ENCODE data around the gene CWH43. TPM values are rescaled to one million over a fixed set of nuclear protein-coding genes. Genes with fewer than 3 reads are reported as not detected.

Gene CWH43
- total and polyA plus RNA-seq, 9 of the 15 experiments (the other 6 are each of a cell fraction or from before 2014, with no cell fraction given) = not detected

DNA sequence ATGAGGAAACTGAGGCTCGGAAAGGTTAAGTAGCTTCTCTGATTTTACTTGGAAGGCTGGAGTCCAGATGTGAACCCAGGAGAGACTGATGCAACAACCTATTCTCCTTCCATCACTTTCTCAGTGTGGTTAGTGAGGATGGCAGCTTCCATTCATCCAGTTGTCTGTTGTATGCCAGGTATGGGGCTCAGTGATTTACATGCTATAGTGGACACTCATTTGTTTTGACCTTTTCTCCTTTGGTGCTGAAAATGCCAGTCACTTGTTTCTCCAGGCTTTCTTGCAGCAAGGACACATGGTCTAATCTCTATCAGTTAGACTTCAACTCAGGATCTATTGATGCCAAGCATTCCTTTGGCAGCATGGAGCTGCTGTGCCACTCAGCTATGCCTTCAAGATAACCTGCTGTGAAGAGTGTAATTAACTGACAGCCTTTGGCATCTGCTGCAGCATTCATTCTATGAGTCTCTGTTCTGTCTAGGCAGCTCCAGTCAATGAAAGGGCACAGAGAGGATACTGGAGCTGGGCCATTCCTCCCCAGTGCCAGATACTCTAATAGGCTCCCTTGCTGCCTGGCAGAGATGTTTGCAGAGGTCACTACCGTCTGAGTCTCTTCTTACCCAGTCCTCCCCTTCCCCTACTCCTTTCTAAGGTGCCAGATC lies 11.0 kb upstream of the CWH43 start:
- CTCF ChIA-PET (ENCODE audit: low intra/inter-chr PET ratio) = no interaction called here

DNA sequence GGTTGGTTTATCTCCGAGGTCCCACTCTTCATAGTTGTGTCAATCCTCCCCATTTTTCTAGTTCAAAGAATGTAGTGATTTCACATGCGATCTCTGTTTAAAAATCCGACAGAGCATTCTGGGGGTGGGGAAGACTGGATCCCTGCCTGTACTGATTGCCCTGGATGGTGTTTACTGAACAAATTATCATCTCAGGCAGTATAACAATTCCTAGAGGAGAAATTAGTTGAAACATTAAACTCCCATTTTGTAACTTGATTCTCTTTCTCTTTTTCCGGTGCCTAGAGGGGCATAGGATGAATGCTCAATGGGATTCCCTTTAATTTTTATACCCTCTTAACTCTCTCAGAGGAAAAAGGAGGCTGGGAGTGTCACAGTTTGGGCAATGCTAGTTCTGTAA lies 10.0 kb upstream of the CWH43 start:
- intact Hi-C loops (cut with micrococcal nuclease) = no loop called here
- FAIRE-seq (no peak), DNase-seq (ENCODE audit: extremely low read depth in 1 of 4, low spot score in 3 of 4) (no peak), ATAC-seq (no peak)
- TF ChIP-seq, protein P1, sequence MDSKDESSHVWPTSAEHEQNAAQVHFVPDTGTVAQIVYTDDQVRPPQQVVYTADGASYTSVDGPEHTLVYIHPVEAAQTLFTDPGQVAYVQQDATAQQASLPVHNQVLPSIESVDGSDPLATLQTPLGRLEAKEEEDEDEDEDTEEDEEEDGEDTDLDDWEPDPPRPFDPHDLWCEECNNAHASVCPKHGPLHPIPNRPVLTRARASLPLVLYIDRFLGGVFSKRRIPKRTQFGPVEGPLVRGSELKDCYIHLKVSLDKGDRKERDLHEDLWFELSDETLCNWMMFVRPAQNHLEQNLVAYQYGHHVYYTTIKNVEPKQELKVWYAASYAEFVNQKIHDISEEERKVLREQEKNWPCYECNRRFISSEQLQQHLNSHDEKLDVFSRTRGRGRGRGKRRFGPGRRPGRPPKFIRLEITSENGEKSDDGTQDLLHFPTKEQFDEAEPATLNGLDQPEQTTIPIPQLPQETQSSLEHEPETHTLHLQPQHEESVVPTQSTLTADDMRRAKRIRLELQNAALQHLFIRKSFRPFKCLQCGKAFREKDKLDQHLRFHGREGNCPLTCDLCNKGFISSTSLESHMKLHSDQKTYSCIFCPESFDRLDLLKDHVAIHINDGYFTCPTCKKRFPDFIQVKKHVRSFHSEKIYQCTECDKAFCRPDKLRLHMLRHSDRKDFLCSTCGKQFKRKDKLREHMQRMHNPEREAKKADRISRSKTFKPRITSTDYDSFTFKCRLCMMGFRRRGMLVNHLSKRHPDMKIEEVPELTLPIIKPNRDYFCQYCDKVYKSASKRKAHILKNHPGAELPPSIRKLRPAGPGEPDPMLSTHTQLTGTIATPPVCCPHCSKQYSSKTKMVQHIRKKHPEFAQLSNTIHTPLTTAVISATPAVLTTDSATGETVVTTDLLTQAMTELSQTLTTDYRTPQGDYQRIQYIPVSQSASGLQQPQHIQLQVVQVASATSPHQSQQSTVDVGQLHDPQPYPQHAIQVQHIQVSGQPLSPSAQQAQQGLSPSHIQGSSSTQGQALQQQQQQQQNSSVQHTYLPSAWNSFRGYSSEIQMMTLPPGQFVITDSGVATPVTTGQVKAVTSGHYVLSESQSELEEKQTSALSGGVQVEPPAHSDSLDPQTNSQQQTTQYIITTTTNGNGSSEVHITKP (IDR thresholded peaks at IDR 0.05; ENCODE audit: partially characterized antibody) = no peak
- TF ChIP-seq TEAD2 (tag; IDR thresholded peaks at IDR 0.05) (no peak), PTRF (tag; IDR thresholded peaks at IDR 0.05) (no peak), ZC3H11A (IDR thresholded peaks at IDR 0.05; ENCODE audit: low read depth, low read length) (no peak), DLX4 (CRISPR knock-in tag; IDR thresholded peaks at IDR 0.05) (no peak), MTA1 (IDR thresholded peaks at IDR 0.05; ENCODE audit: borderline replicate concordance) (no peak)
- H3K4me2 ChIP-seq (ENCODE audit: insufficient read depth, low read length) = no peak overlapping the region
- no peaks in the 10 kb centered on the region for H4K20me1 ChIP-seq (replicated peaks; ENCODE audit: control insufficient read depth, insufficient read depth, low read length)
- H3K79me2 ChIP-seq (ENCODE audit: control insufficient read depth, insufficient read depth, low read length) = no peaks in the 10 kb centered on the region
- no peak overlapping the region for H2AFZ ChIP-seq (ENCODE audit: low read depth, low read length)
- peaks cover 11 to 14% of the 10 kb centered on the region in 2 experiments; a peak in 4 of 5 replicates for H3K27me3 ChIP-seq (ENCODE audit: control insufficient read depth in 2 of 2, insufficient read depth in 2 of 2, low read length in 2 of 2)
- no peaks in the 10 kb centered on the region for H3K36me3 ChIP-seq (ENCODE audit: control insufficient read depth, insufficient read depth, low read length)
- ChIA-PET CTCF (ENCODE audit: low intra/inter-chr PET ratio) (no interaction called here), POLR2A (no interaction called here)
- H3K9me3 ChIP-seq (replicated peaks; ENCODE audit: control insufficient read depth, insufficient read depth, low read depth, low read length) = no peaks in the 10 kb centered on the region
- no peak overlapping the region for H3K9ac ChIP-seq (ENCODE audit: insufficient read depth in 1 of 2, low read depth in 2 of 2, low read length in 2 of 2)
- no peaks in the 10 kb centered on the region for H3K9me1 ChIP-seq (ENCODE audit: control insufficient read depth, insufficient read depth, low read length)
- no TSS peak for BruUV-seq (replicated peaks)
- H3K4me3 ChIP-seq = no peak overlapping the region
- H3K27ac ChIP-seq (ENCODE audit: extremely low read depth, low read depth, low read length) = no peak overlapping the region
- WGBS (ENCODE audit: insufficient coverage, low coverage, missing lambda C conversion rate) = 3% methylated on average over 4 of the region's 4 CpGs
- H3K4me1 ChIP-seq (replicated peaks in 1 of 2; ENCODE audit: control insufficient read depth in 2 of 2, insufficient read depth in 2 of 2, low read length in 2 of 2) = no peaks in the 10 kb centered on the region; a peak in 1 of 5 replicates
- in situ Hi-C loops (cut with MboI) = no loop called here

More for the DNA sequence above, 11.0 kb upstream of the CWH43 start:
- no peaks in the 10 kb centered on the region for H3K79me2 ChIP-seq (ENCODE audit: control insufficient read depth, insufficient read depth, low read length)
- no peak overlapping the region for H3K27ac ChIP-seq (ENCODE audit: extremely low read depth, low read depth, low read length)
- H3K4me2 ChIP-seq (ENCODE audit: insufficient read depth, low read length) = no peak overlapping the region
- peaks cover 11 to 14% of the 10 kb centered on the region in 2 experiments; a peak in 4 of 5 replicates for H3K27me3 ChIP-seq (ENCODE audit: control insufficient read depth in 2 of 2, insufficient read depth in 2 of 2, low read length in 2 of 2)
- ATAC-seq = no peak
- no TSS peak for BruUV-seq (replicated peaks)
- no peak for DNase-seq (ENCODE audit: extremely low read depth in 1 of 4, low spot score in 3 of 4)
- H2AFZ ChIP-seq (ENCODE audit: low read depth, low read length) = no peak overlapping the region
- intact Hi-C loops (cut with micrococcal nuclease) (no loop called here), in situ Hi-C loops (cut with MboI) (no loop called here)
- TF ChIP-seq ZNF232 (CRISPR knock-in tag; IDR thresholded peaks at IDR 0.05) (no peak), PHF20 (IDR thresholded peaks at IDR 0.05; ENCODE audit: partially characterized antibody) (no peak), CEBPG (CRISPR knock-in tag; IDR thresholded peaks at IDR 0.05) (peak; percentile 18; the same call in 1 of the 2 replicates), CEBPG (tag; conservative IDR thresholded peaks at IDR 0.05 in 1 of 2, IDR thresholded peaks at IDR 0.05 in 1 of 2) (no peak)
- H3K9me3 ChIP-seq (replicated peaks; ENCODE audit: control insufficient read depth, insufficient read depth, low read depth, low read length) = no peaks in the 10 kb centered on the region
- H3K36me3 ChIP-seq (ENCODE audit: control insufficient read depth, insufficient read depth, low read length) = no peaks in the 10 kb centered on the region
- no peak overlapping the region for H3K4me3 ChIP-seq
- no peaks in the 10 kb centered on the region for H3K9me1 ChIP-seq (ENCODE audit: control insufficient read depth, insufficient read depth, low read length)
- 0% methylated on average over 2 of the region's 2 CpGs for WGBS (ENCODE audit: insufficient coverage, low coverage, missing lambda C conversion rate)
- H3K4me1 ChIP-seq (replicated peaks in 1 of 2; ENCODE audit: control insufficient read depth in 2 of 2, insufficient read depth in 2 of 2, low read length in 2 of 2) = no peaks in the 10 kb centered on the region; a peak in 1 of 5 replicates
- H4K20me1 ChIP-seq (replicated peaks; ENCODE audit: control insufficient read depth, insufficient read depth, low read length) = no peaks in the 10 kb centered on the region
- FAIRE-seq = no peak
- POLR2A ChIA-PET = interaction anchor here (0.6 to 0.8 kb wide), 2 partner anchors 15 to 1081 kb away, joined by 3 read pairs; no protein-coding TSS in a partner anchor
- no peak overlapping the region for H3K9ac ChIP-seq (ENCODE audit: insufficient read depth in 1 of 2, low read depth in 2 of 2, low read length in 2 of 2)
